Activated CD8-positive, alpha-beta memory T cell treated with anti-CD3 and anti-CD28 coated beads, Interleukin-2, amount 50 U/mL, for 24 hours (primary cell): ENCODE measurements around the gene HAGH.

Experiments
- DNase-seq: peaks from one replicate; pipeline ENCODE4 v3.0.0-alpha.2; 2020; ENCODE audit errors: extremely low read depth

The HAGH gene

GRCh38 chr16:1762196-1762878 is 64.3 kb downstream of the HAGH start:
- no peak for DNase-seq

- DNase-seq: no peak
These were observed 64.9 kb downstream of the HAGH start for GRCh38 chr16:1761751-1762150.

- no peak for DNase-seq
These were observed 65.7 kb downstream of the HAGH start for GRCh38 chr16:1760911-1761310.

GRCh38 chr16:1759511-1759910 is 67.1 kb downstream of the HAGH start:
- no peak for DNase-seq

DNA sequence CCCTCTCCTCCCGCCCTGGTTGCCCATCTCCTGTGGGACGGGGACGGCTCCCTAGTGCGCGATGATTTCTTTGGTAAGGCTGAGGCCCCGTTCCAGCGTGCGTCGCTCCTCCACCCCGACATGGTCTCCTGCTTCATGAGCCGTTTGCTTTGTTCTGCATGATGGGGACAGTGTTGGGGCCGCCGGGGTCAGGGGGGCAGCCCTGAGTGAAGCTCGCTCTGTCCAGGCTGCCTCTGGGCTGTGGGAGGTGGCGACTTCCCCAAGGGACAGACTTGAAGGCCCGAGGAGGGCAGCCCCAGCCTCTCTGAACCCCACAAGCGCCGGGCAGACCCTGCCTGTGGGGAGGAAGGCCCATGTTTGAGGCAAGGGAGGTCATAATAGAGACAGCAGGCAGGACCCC is 67.7 kb downstream of the HAGH start:
- DNase-seq: no peak

GRCh38 chr16:1757714-1758461 is 68.7 kb downstream of the HAGH start:
- DNase-seq: no peak
